HepG2 (cell line): ENCODE results near the gene ZNF212. TPM values are rescaled to one million over a fixed set of nuclear protein-coding genes. Genes with fewer than 3 reads are reported as not detected.

Experiments used
- HDAC2 ChIP-seq: sonication (generic); formaldehyde crosslinking; IDR thresholded peaks from 2 replicates; pipeline ENCODE4 v1.4.0; 2020; ENCODE audit warnings: missing genetic modification reagents
- IKZF1 ChIP-seq: fragments of 450-650 bp; IDR thresholded peaks from 2 replicates; pipeline ENCODE4 v1.7.1; 2016
- NCOA2 ChIP-seq: sonication (generic); formaldehyde crosslinking; IDR thresholded peaks from 2 replicates; pipeline ENCODE4 v1.8.0; 2022; ENCODE audit warnings: inconsistent platforms
- POLR2A ChIP-seq, 2 experiments: IDR thresholded peaks; 2 replicates each; pipeline ENCODE4 v1.6.1; 2011; ENCODE audit warnings: low read depth in 2 of 2, low read length in 2 of 2, mild to moderate bottlenecking in 1 of 2, moderate library complexity in 1 of 2; ENCODE audit not compliant: insufficient read depth in 1 of 2
- TMF1 ChIP-seq: sonication (generic); formaldehyde crosslinking; IDR thresholded peaks from 2 replicates; pipeline ENCODE4 v1.8.1; 2022; ENCODE audit warnings: low read depth, missing genetic modification reagents
- ZMYM4 ChIP-seq: sonication (generic); formaldehyde crosslinking; IDR thresholded peaks from 2 replicates; pipeline ENCODE4 v1.8.1; 2023; ENCODE audit warnings: mild to moderate bottlenecking, missing genetic modification reagents
- ZNF619 ChIP-seq: sonication (generic); formaldehyde crosslinking; IDR thresholded peaks from 2 replicates; pipeline ENCODE4 v1.4.0; 2020; ENCODE audit warnings: mild to moderate bottlenecking, missing genetic modification reagents
- ZNF883 ChIP-seq: sonication (generic); formaldehyde crosslinking; IDR thresholded peaks from 2 replicates; pipeline ENCODE4 v1.5.1; 2020; ENCODE audit warnings: mild to moderate bottlenecking, missing genetic modification reagents; ENCODE audit errors: not compliant biosample characterization
- polyA plus RNA-seq, 8 experiments: library from polyadenylated mRNA; depleted of rRNA in 3 of 8; stranded (reverse) in 7 of 8; unstranded in 1 of 8; fragments of >200 nt; fragmentation: Illumina TruSeq in 4 of 8; extraction: Trizol in 4 of 8; gene quantifications; 2 replicates each; pipeline versions ENCODE4 v1.2.1 to v1.2.3, GENCODE V29; 2011 to 2016; ENCODE audit warnings: low read depth in 4 of 8, missing spikeins in 1 of 8, mixed read lengths in 1 of 8; ENCODE audit not compliant: insufficient read depth in 1 of 8
- total RNA-seq, 5 experiments: library from RNA; depleted of rRNA; stranded (reverse); fragments of >200 nt; fragmentation: Illumina TruSeq; extraction: Trizol; gene quantifications; 2 replicates each; pipeline ENCODE4 v1.2.3, GENCODE V29; 2016; ENCODE audit warnings: low read depth in 1 of 5
- TF ChIP-seq, protein P1 (sequence below): sonication (generic); formaldehyde crosslinking; IDR thresholded peaks from 2 replicates; pipeline ENCODE4 v1.4.0; 2020; ENCODE audit warnings: missing genetic modification reagents, borderline replicate concordance
- TF ChIP-seq, protein P2 (sequence below): sonication (generic); formaldehyde crosslinking; IDR thresholded peaks from 2 replicates; pipeline ENCODE4 v1.4.0; 2020; ENCODE audit warnings: mild to moderate bottlenecking, low read depth, missing genetic modification reagents

ZNF212 gene
- total and polyA plus RNA-seq, 2 of the 13 experiments (the other 11 are each of a cell fraction or from before 2014, with no cell fraction given), result 2.6 to 3.8 TPM

DNA sequence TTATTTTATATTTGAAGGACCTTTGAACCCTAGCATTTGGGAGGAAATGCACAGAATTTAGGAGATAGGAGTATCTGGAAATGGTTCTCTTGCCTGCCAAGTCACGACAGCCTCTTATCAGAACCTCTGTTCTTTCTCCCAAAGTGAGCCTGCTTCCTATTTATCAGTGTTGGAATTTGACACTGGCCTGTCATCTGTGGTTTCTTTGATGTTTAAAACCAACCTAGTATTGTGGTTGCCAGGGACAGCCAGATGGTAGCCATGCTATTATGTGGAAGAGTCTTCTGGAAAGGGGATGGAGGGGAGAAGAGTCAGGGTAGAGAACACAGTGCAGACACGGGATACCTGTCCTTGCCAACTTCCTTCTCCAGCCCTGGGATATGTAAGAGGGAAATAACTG, 23.0 kb upstream of the ZNF212 start (continued):
- TF ChIP-seq, protein P1, sequence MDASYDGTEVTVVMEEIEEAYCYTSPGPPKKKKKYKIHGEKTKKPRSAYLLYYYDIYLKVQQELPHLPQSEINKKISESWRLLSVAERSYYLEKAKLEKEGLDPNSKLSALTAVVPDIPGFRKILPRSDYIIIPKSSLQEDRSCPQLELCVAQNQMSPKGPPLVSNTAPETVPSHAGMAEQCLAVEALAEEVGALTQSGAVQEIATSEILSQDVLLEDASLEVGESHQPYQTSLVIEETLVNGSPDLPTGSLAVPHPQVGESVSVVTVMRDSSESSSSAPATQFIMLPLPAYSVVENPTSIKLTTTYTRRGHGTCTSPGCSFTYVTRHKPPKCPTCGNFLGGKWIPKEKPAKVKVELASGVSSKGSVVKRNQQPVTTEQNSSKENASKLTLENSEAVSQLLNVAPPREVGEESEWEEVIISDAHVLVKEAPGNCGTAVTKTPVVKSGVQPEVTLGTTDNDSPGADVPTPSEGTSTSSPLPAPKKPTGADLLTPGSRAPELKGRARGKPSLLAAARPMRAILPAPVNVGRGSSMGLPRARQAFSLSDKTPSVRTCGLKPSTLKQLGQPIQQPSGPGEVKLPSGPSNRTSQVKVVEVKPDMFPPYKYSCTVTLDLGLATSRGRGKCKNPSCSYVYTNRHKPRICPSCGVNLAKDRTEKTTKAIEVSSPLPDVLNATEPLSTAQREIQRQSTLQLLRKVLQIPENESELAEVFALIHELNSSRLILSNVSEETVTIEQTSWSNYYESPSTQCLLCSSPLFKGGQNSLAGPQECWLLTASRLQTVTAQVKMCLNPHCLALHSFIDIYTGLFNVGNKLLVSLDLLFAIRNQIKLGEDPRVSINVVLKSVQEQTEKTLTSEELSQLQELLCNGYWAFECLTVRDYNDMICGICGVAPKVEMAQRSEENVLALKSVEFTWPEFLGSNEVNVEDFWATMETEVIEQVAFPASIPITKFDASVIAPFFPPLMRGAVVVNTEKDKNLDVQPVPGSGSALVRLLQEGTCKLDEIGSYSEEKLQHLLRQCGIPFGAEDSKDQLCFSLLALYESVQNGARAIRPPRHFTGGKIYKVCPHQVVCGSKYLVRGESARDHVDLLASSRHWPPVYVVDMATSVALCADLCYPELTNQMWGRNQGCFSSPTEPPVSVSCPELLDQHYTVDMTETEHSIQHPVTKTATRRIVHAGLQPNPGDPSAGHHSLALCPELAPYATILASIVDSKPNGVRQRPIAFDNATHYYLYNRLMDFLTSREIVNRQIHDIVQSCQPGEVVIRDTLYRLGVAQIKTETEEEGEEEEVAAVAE (CRISPR knock-in tag), result no peak
- TF ChIP-seq NCOA2 (CRISPR knock-in tag) (no peak), HDAC2 (no peak), TMF1 (CRISPR knock-in tag) (no peak), ZNF619 (CRISPR knock-in tag) (no peak), POLR2A (IDR thresholded peaks at IDR 0.05; ENCODE audit: insufficient read depth in 1 of 2, low read depth in 2 of 2, low read length in 2 of 2) (no peak), ZNF883 (no peak), IKZF1 (no peak), ZMYM4 (CRISPR knock-in tag) (no peak)
- TF ChIP-seq, protein P2, sequence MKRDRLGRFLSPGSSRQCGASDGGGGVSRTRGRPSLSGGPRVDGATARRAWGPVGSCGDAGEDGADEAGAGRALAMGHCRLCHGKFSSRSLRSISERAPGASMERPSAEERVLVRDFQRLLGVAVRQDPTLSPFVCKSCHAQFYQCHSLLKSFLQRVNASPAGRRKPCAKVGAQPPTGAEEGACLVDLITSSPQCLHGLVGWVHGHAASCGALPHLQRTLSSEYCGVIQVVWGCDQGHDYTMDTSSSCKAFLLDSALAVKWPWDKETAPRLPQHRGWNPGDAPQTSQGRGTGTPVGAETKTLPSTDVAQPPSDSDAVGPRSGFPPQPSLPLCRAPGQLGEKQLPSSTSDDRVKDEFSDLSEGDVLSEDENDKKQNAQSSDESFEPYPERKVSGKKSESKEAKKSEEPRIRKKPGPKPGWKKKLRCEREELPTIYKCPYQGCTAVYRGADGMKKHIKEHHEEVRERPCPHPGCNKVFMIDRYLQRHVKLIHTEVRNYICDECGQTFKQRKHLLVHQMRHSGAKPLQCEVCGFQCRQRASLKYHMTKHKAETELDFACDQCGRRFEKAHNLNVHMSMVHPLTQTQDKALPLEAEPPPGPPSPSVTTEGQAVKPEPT (CRISPR knock-in tag), result no peak
- TF ChIP-seq, all 625 proteins: peak for 0
